ENCODE measurements around the gene ZNF394. TPM values are rescaled to one million over a fixed set of nuclear protein-coding genes. Genes with fewer than 3 reads are reported as not detected.

The ZNF394 gene
- 15.9 to 18.8 TPM (median 17.9 TPM) in 5 replicates for total RNA-seq (2022; extraction: Qiagen RNA extraction)

DNA sequence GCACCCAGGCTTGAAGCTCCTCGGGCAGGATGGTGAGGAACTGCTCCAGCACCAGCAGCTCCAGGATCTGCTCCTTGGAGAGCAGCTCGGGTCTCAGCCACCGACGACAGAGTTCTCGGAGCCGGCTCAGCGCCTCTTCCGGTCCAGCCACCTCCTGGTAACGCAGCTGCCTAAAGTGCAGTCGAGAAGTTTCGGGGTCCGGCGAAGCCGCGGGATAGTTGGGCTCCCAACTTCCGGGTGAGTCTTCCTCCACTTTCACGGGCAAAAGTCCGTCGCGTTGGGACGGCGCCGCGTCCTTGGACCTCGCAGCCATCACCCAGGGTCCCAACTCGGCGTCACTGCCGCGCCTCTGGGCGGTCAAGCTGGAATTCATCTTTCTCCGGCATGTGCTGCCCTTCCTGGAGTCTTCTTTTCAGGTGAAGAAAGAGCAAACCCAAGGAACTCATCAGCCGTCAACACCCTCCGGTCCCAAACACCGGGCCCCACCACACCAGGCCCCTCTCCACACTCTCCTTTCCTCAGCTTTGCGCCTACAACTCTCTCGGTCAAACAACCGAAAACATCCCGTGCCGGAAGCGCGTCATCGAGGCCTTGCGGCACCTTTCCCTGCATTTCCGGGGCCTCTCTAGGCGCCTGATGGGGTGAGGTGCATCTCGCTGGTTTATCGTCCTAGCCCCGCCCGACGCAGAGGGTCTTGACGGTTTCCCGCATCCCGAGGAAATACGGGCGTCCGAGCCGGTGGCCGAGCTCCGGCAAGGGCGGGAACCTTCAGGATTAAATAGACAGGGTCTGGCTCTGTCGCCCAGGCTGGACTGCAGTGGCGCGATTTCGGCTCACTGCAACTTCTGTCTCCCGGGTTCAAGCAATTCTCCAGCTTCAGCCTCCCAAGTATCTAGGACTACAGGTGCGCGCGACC, at the start of gene ZNF394:
TSS of gene ZNF394 (minus strand) at position 561 of the 916 bp plus-strand sequence. CDS start at position 373, 188 bp downstream.

DNA sequence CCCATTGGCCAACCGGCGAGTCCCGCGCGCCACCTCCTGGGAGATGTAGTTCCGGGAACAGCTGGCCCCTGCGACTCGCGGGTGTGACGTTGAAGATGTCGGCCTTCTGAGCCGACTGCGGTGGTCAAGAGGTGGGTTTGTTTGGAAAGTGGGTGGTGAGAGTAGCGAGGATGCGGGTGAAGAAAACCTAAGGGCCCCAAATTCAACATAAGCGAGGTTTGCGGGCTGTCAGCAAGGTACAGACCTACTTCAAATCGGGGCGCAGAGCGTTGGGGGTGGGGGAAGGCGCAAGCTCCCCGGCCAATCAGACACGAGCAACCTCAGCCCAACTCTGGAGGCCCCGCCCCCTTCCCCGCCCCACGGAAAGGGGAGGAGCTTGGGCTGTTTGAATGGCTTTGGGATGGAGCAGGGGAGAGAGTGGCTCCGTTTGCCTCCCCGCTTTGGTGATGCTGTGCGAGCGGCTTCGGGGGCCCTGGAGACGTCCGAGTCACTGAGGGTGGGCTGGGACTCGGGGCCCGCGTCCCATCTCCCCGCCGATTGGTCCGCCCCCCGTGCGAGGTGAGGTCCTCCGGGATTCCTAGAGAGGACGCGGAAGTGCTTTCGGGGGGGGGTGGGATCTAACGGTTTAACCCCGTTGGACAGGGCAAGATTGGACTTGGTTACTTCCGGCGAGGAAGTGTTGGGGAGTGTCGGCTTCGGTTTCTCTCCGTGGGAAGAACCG, 4.7 kb upstream of the ZNF394 start, which contains the start of gene ZKSCAN5:
TSS of gene ZKSCAN5 (plus strand) at position 60 of the 721 bp plus-strand sequence. CDS start 1,383 bp downstream, outside the sequence.

DNA sequence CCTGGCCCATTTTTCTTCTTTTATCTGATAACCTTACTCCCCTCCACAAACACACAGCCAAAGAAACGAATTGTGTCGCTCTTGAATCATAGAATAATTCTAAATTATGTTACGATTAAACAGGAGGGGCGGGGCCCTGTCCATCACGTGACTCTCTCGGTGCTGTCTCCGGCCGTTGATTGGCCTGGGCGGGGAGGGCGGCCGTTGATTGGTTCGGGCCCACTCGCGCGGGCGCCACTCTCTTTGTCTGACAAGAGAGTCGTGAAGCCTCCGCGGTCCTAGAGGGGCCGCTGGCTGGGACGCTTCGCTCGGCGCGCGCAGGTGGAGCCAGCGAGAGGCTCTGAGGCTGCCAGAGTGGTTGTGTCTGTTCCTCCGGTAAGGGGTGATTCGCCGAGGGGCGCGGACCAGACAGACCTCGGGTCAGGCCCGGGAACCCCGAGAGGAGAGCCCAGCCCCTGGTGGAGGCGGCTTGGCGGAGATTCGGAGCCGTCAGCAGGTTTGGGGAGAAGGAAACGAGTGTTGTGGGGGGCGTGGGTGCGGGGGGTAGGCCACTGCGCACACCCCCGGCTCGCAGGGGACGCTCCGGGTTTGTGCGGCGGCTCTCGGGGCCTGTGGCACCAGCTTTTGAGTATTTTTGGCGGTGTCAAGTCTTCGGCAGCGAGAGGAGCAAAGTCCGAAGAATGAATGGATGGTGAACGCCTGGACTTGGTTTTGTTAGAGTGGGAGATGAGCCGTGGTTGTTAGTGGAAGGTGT, 27.3 kb downstream of the ZNF394 start, which contains the start of gene ZNF789:
TSS of gene ZNF789 (plus strand) at position 330 of the 754 bp plus-strand sequence. CDS start 3,567 bp downstream, outside the sequence.

Other genes starting within 250 kb of the ZNF394 start
- 0.23 to 0.57 TPM (median 0.36 TPM) in 5 replicates for gene MYH16, start 227.4 kb downstream of the ZNF394 start, total RNA-seq (2022; extraction: Qiagen RNA extraction)
- 118 to 141 TPM (median 124 TPM) in 5 replicates for gene ARPC1A, start 174.4 kb downstream of the ZNF394 start, total RNA-seq (2022; extraction: Qiagen RNA extraction)
- 276 to 303 TPM (median 289 TPM) in 5 replicates for gene ARPC1B, start 125.6 kb downstream of the ZNF394 start, total RNA-seq (2022; extraction: Qiagen RNA extraction)
- 170 to 212 TPM (median 175 TPM) in 5 replicates for gene PDAP1, start 91.7 kb downstream of the ZNF394 start, total RNA-seq (2022; extraction: Qiagen RNA extraction)
- 136 to 147 TPM (median 142 TPM) in 5 replicates for gene BUD31, start 91.3 kb downstream of the ZNF394 start, total RNA-seq (2022; extraction: Qiagen RNA extraction)
- 5.4 to 9.1 TPM (median 6.6 TPM) in 5 replicates for gene PTCD1, start 61.5 kb downstream of the ZNF394 start, total RNA-seq (2022; extraction: Qiagen RNA extraction)
- 33.6 to 45.5 TPM (median 41.0 TPM) in 5 replicates for gene CPSF4, start 61.3 kb downstream of the ZNF394 start, total RNA-seq (2022; extraction: Qiagen RNA extraction)
- gene ATP5MF, start 34.1 kb downstream of the ZNF394 start, total RNA-seq (2022; extraction: Qiagen RNA extraction), result 891 to 1,436 TPM (median 906 TPM) in 5 replicates
- gene ZNF789, start 27.4 kb downstream of the ZNF394 start, total RNA-seq (2022; extraction: Qiagen RNA extraction), result 7.1 to 9.6 TPM (median 9.5 TPM) in 5 replicates
- 8.9 to 10.1 TPM (median 9.2 TPM) in 5 replicates for gene ZKSCAN5, start 4.4 kb upstream of the ZNF394 start, total RNA-seq (2022; extraction: Qiagen RNA extraction)
- 4.2 to 6.7 TPM (median 6.2 TPM) in 5 replicates for gene FAM200A, start 51.8 kb upstream of the ZNF394 start, total RNA-seq (2022; extraction: Qiagen RNA extraction)
- gene ZNF655, start 58.4 kb upstream of the ZNF394 start, total RNA-seq (2022; extraction: Qiagen RNA extraction), result 52.5 to 59.0 TPM (median 54.6 TPM) in 5 replicates
- gene TMEM225B, start 98.0 kb upstream of the ZNF394 start, total RNA-seq (2022; extraction: Qiagen RNA extraction), result 0.38 to 1.2 TPM (median 0.84 TPM) in 5 replicates
- 7.3 to 10.2 TPM (median 8.9 TPM) in 5 replicates for gene ZSCAN25, start 116.7 kb upstream of the ZNF394 start, total RNA-seq (2022; extraction: Qiagen RNA extraction)
- gene CYP3A5, start 179.7 kb upstream of the ZNF394 start, total RNA-seq (2022; extraction: Qiagen RNA extraction), result 0.99 to 1.9 TPM (median 1.2 TPM) in 5 replicates
- 0.06 to 0.07 TPM in 2 of 5 replicates, not detected in the others for gene CYP3A7, start 234.9 kb upstream of the ZNF394 start, total RNA-seq (2022; extraction: Qiagen RNA extraction)

All from A549 treated with Mapracorat at 1 μM for 4 hours (cell line).